Keratinocyte (primary cell): Measurements from ENCODE around the gene MAU2.

ENCODE experiments used
- EZH2 ChIP-seq: IDR thresholded peaks from one replicate; pipeline ENCODE4 v1.6.1; 2012; ENCODE audit warnings: inconsistent platforms, mild to moderate bottlenecking, low read length, moderate library complexity
- TF ChIP-seq, protein P1 (sequence below), 3 experiments: IDR thresholded peaks in 1 of 3; conservative IDR thresholded peaks in 1 of 3; optimal IDR thresholded peaks in 1 of 3; 2 replicates in 2 of 3; 3 replicates in 1 of 3; pipeline versions ENCODE3 to v1.5.1; 2011; ENCODE audit warnings: low read length in 3 of 3, mild to moderate bottlenecking in 3 of 3, moderate library complexity in 2 of 3, control low read depth in 1 of 3, inconsistent platforms in 1 of 3; ENCODE audit not compliant: insufficient read depth in 2 of 3; ENCODE audit errors: extremely low read depth in 1 of 3

DNA sequence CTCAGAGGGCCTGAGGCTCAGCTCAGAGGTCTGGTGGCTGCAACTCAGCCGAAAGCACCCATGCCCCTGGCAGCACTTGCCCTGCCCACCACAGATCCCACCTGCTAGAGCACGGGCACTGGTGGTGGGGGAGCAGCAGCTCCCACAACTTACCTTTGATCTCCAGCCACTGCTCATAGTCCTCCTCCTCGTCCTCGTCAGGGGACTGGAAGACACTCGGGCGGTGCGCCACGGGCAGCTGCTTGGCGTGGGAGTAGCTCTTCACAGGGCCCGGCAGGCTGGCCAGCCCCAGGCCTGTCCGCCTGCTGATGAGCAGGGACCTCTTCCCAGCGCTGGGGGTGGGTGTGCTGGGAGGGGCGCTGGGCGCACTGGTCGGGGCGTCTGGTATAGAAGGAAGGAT lies 14.9 kb upstream of the MAU2 start:
- TF ChIP-seq, protein P1, sequence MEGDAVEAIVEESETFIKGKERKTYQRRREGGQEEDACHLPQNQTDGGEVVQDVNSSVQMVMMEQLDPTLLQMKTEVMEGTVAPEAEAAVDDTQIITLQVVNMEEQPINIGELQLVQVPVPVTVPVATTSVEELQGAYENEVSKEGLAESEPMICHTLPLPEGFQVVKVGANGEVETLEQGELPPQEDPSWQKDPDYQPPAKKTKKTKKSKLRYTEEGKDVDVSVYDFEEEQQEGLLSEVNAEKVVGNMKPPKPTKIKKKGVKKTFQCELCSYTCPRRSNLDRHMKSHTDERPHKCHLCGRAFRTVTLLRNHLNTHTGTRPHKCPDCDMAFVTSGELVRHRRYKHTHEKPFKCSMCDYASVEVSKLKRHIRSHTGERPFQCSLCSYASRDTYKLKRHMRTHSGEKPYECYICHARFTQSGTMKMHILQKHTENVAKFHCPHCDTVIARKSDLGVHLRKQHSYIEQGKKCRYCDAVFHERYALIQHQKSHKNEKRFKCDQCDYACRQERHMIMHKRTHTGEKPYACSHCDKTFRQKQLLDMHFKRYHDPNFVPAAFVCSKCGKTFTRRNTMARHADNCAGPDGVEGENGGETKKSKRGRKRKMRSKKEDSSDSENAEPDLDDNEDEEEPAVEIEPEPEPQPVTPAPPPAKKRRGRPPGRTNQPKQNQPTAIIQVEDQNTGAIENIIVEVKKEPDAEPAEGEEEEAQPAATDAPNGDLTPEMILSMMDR (optimal IDR thresholded peaks at IDR 0.05 in 1 of 3, IDR thresholded peaks at IDR 0.05 in 1 of 3, conservative IDR thresholded peaks at IDR 0.05 in 1 of 3; ENCODE audit: extremely low read depth in 1 of 3, insufficient read depth in 2 of 3, low read length in 3 of 3): no peak
- TF ChIP-seq EZH2: no peak
